ENCODE results near the gene TMTC1.

TMTC1 gene

DNA sequence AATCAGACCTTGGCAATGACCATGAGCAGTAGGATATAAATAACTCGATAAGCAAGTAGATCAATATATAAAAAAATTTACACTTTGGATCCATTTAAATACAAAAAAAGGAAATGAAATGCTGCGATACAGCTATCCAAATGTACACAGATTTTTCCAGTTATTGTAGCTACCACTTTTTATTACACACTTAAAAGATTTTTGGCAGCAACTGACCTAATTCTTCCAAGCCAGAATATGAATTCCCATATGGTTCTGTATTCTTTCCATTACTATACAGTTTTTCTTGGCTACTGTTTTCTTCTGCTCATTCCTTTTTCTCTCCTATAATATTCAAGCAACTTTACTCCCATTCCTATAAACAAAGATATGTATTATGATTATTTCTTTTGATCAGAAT lies 52.2 kb downstream of the TMTC1 start:
- Histone ChIP-seq H3K4me3 (ENCODE audit: low read depth, low read length) (no peak overlapping the region), H3K27me3 (ENCODE audit: control insufficient read depth, insufficient read depth, low read length) (no peaks in the 10 kb centered on the region), H3K4me1 (peaks cover 28% of the 10 kb centered on the region), H3K27ac (no peak overlapping the region), H2AFZ (no peak overlapping the region), H3K79me2 (no peaks in the 10 kb centered on the region), H3K9ac (no peak overlapping the region), H3K9me3 (ENCODE audit: control insufficient read depth, low read length) (no peaks in the 10 kb centered on the region), H3K4me2 (ENCODE audit: low read length) (no peak overlapping the region), H3K36me3 (ENCODE audit: control insufficient read depth, insufficient read depth, low read length) (no peaks in the 10 kb centered on the region)
- TF ChIP-seq, protein P1, sequence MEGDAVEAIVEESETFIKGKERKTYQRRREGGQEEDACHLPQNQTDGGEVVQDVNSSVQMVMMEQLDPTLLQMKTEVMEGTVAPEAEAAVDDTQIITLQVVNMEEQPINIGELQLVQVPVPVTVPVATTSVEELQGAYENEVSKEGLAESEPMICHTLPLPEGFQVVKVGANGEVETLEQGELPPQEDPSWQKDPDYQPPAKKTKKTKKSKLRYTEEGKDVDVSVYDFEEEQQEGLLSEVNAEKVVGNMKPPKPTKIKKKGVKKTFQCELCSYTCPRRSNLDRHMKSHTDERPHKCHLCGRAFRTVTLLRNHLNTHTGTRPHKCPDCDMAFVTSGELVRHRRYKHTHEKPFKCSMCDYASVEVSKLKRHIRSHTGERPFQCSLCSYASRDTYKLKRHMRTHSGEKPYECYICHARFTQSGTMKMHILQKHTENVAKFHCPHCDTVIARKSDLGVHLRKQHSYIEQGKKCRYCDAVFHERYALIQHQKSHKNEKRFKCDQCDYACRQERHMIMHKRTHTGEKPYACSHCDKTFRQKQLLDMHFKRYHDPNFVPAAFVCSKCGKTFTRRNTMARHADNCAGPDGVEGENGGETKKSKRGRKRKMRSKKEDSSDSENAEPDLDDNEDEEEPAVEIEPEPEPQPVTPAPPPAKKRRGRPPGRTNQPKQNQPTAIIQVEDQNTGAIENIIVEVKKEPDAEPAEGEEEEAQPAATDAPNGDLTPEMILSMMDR (IDR thresholded peaks at IDR 0.05) = no peak

DNA sequence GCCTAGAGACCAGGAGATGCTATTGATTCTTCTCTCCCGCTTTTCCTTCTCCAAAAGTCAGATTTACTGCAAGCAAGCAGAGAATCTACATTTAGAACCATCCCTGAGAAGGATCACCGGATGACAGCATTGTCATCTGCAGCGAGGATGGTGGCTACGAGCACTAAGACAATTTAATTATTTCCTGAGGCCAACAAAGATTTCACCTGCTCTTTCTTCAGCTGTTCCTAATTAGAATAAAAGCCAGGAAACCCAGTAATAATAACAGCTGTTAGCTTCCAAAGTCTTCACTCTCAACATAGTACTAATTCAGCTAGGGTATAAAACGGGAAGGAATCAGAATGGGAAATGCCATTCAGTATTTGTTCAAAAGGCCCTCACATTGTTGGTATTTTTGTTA lies 53.3 kb downstream of the TMTC1 start:
- peaks cover 39% of the 10 kb centered on the region for H3K4me1 ChIP-seq
- H3K9ac ChIP-seq = no peak overlapping the region
- no peaks in the 10 kb centered on the region for H3K36me3 ChIP-seq (ENCODE audit: control insufficient read depth, insufficient read depth, low read length)
- H3K27ac ChIP-seq = no peak overlapping the region
- H2AFZ ChIP-seq = no peak overlapping the region
- H3K27me3 ChIP-seq (ENCODE audit: control insufficient read depth, insufficient read depth, low read length) = no peaks in the 10 kb centered on the region
- H3K4me3 ChIP-seq (ENCODE audit: low read depth, low read length) = no peak overlapping the region
- no peaks in the 10 kb centered on the region for H3K79me2 ChIP-seq
- no peak overlapping the region for H3K4me2 ChIP-seq (ENCODE audit: low read length)
- TF ChIP-seq, protein P1 (IDR thresholded peaks at IDR 0.05) = no peak
- no peaks in the 10 kb centered on the region for H3K9me3 ChIP-seq (ENCODE audit: control insufficient read depth, low read length)

DNA sequence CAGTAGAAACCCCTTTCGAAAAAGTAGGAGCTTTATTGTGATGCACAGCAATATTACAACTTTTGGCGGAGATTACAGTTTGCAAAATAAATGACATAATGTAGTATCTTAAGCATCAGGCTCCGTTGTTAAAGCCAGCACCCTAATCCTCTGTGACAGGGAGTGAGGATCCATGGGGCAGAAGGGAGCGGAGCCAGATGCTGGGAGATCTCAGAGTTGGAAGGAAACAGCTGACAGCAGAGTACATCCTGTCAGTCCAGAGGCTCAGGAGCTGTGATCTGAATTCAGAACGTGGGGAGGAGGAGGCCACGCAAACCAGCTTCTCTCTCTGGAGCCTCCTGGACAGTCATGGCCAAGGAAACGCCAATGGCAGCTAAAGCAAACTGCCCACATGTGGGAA lies 55.7 kb downstream of the TMTC1 start:
- Histone ChIP-seq H3K4me1 (peaks cover 39% of the 10 kb centered on the region), H3K9me3 (ENCODE audit: control insufficient read depth, low read length) (no peaks in the 10 kb centered on the region), H3K27ac (peak overlapping the region; percentile 48), H3K9ac (no peak overlapping the region), H3K79me2 (peaks cover 6% of the 10 kb centered on the region), H3K4me3 (ENCODE audit: low read depth, low read length) (no peak overlapping the region), H3K27me3 (ENCODE audit: control insufficient read depth, insufficient read depth, low read length) (no peaks in the 10 kb centered on the region), H3K4me2 (ENCODE audit: low read length) (no peak overlapping the region), H3K36me3 (ENCODE audit: control insufficient read depth, insufficient read depth, low read length) (no peaks in the 10 kb centered on the region), H2AFZ (peak overlapping the region; percentile 51)
- TF ChIP-seq, protein P1 (IDR thresholded peaks at IDR 0.05) = no peak

DNA sequence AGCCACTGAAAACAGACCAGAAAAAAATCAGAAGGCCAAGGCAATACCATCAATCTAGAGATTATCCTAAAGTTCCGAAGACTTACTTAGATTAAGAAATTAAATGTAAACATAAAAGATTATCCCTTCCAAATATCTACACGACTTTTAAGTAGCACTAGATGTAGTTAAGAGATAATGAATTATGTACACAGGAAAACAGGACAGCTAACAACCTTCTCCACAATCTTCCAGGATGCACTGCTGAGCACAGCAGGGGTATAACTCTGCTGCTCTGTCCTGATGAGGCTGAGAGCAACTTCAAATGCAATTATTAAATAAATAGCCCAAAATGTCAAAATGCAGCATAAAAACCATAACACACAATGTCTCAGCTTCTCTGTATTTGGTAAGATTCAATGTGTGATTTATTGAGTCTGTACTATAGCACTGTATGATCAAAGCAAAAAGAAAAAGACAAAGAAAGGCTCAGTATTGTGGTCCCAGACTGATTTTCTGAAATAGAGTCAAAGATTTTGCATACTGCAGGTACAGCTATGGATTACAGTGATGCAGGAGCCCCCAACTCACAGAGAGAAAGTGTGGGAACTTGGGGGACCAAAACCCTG lies 56.9 kb downstream of the TMTC1 start:
- Histone ChIP-seq H3K36me3 (ENCODE audit: control insufficient read depth, insufficient read depth, low read length) (no peaks in the 10 kb centered on the region), H3K4me1 (peaks cover 30% of the 10 kb centered on the region), H3K27me3 (ENCODE audit: control insufficient read depth, insufficient read depth, low read length) (no peaks in the 10 kb centered on the region), H3K9ac (no peak overlapping the region), H3K4me2 (ENCODE audit: low read length) (no peak overlapping the region), H3K27ac (peak overlapping the region; percentile 89), H2AFZ (peak overlapping the region; percentile 59), H3K79me2 (peaks cover 6% of the 10 kb centered on the region), H3K9me3 (ENCODE audit: control insufficient read depth, low read length) (no peaks in the 10 kb centered on the region), H3K4me3 (ENCODE audit: low read depth, low read length) (no peak overlapping the region)
- TF ChIP-seq, protein P1 (IDR thresholded peaks at IDR 0.05) = no peak

DNA sequence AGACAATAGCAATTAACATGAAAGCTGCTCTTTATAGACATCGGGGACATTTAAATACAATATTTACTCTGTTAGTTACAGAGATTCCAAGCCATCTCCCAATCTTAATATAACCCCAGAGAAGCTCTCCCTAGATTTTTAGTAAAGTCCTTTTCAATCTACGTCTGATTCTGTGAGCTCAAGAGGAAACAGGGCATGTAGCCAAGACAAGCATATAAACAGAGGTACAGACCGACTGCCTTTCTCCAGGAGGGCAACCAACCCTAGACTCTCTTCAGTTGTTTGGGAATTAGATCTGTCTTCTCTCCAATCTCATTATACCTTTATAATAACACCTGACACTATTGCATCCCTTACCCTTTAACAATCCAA lies 57.4 kb downstream of the TMTC1 start:
- no peaks in the 10 kb centered on the region for H3K36me3 ChIP-seq (ENCODE audit: control insufficient read depth, insufficient read depth, low read length)
- peaks cover 6% of the 10 kb centered on the region for H3K79me2 ChIP-seq
- peak overlapping the region; percentile 89 for H3K27ac ChIP-seq
- peak overlapping the region; percentile 59 for H2AFZ ChIP-seq
- no peak overlapping the region for H3K9ac ChIP-seq
- no peaks in the 10 kb centered on the region for H3K9me3 ChIP-seq (ENCODE audit: control insufficient read depth, low read length)
- H3K4me2 ChIP-seq (ENCODE audit: low read length) = no peak overlapping the region
- no peak overlapping the region for H3K4me3 ChIP-seq (ENCODE audit: low read depth, low read length)
- peaks cover 29% of the 10 kb centered on the region for H3K4me1 ChIP-seq
- no peaks in the 10 kb centered on the region for H3K27me3 ChIP-seq (ENCODE audit: control insufficient read depth, insufficient read depth, low read length)
- TF ChIP-seq, protein P1 (IDR thresholded peaks at IDR 0.05) = peak; percentile 5
